ENCODE data around the gene RGS7BP. TPM values are rescaled to one million over a fixed set of nuclear protein-coding genes. Genes with fewer than 3 reads are reported as not detected.

RGS7BP gene
- total RNA-seq, 1 experiment from 2014 or later = not detected

DNA sequence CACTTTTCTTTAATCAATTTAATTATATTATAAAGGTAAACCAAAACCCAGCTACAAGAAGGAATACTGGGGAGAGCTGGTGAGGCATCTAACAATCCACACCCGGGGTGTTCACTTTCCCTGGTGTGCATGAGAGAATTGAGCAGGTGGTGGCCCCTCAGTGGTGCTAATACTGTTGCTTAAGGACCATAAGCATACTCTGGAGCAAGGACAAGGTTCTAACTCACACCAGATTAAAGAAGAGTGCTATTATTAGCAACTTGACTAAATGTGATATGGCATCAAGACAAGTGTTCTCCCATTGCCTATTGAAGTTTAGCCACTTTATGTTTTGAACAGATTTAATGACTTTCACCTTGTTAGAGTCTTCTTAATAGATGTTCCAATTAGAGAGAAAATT, 8.8 kb downstream of the RGS7BP start:
- H3K9me3 ChIP-seq (ENCODE audit: insufficient read depth, low read depth) = no peaks in the 10 kb centered on the region
- ChIA-PET POLR2A (ENCODE audit: unreplicated experiment) (no interaction called here), CTCF (no interaction called here)
- H3K4me1 ChIP-seq (replicated peaks; ENCODE audit: insufficient read depth) = no peaks in the 10 kb centered on the region
- no peaks in the 10 kb centered on the region for H3K9me2 ChIP-seq (ENCODE audit: insufficient read depth)
- H2AFZ ChIP-seq = no peak overlapping the region
- no peaks in the 10 kb centered on the region for H4K20me1 ChIP-seq (ENCODE audit: insufficient read depth)
- intact Hi-C loops (cut with micrococcal nuclease; ENCODE audit: unreplicated experiment) = no loop called here
- H3K36me3 ChIP-seq (ENCODE audit: low read depth) = no peaks in the 10 kb centered on the region
- TF ChIP-seq, protein P1, sequence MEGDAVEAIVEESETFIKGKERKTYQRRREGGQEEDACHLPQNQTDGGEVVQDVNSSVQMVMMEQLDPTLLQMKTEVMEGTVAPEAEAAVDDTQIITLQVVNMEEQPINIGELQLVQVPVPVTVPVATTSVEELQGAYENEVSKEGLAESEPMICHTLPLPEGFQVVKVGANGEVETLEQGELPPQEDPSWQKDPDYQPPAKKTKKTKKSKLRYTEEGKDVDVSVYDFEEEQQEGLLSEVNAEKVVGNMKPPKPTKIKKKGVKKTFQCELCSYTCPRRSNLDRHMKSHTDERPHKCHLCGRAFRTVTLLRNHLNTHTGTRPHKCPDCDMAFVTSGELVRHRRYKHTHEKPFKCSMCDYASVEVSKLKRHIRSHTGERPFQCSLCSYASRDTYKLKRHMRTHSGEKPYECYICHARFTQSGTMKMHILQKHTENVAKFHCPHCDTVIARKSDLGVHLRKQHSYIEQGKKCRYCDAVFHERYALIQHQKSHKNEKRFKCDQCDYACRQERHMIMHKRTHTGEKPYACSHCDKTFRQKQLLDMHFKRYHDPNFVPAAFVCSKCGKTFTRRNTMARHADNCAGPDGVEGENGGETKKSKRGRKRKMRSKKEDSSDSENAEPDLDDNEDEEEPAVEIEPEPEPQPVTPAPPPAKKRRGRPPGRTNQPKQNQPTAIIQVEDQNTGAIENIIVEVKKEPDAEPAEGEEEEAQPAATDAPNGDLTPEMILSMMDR (conservative IDR thresholded peaks at IDR 0.05) = no peak
- no peak for TF ChIP-seq EZH2 (IDR thresholded peaks at IDR 0.05; ENCODE audit: low read depth)
- H3K27me3 ChIP-seq (ENCODE audit: insufficient read depth, low read depth) = peaks cover 10% of the 10 kb centered on the region; the same call in 1 of the 2 replicates
- H3K4me2 ChIP-seq = no peak overlapping the region
- no peaks in the 10 kb centered on the region for H3F3A ChIP-seq (ENCODE audit: insufficient read depth, low read depth)
- no peak overlapping the region for H3K27ac ChIP-seq
- no peaks in the 10 kb centered on the region for H3K79me2 ChIP-seq (ENCODE audit: low read depth)
- no peak for DNase-seq
- no TSS peak for BruUV-seq (replicated peaks)
- no peak overlapping the region for H3K4me3 ChIP-seq

DNA sequence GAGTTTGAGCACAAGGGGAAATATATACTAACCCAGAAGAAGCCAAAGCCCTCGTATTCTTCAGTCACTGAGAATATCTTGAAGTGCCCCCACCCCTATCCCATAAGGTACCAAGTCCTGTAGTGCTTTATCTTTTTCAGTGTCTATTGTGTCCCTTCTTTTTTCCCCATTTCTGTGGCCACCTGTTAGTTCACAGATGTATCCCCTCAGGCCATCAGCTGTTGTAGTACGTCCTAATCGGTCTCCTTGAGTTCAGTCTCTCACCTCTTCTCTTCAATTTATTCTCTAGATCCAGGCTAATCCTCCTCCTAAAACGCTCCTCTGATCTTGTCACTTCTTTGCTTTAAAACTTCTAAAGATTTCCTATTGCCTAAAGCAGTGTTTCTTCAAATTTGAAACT, 10.4 kb downstream of the RGS7BP start:
- H3K27ac ChIP-seq = no peak overlapping the region
- H3K9me3 ChIP-seq (ENCODE audit: insufficient read depth, low read depth) = no peaks in the 10 kb centered on the region
- no peak overlapping the region for H3K4me3 ChIP-seq
- H3K4me1 ChIP-seq (replicated peaks; ENCODE audit: insufficient read depth) = no peaks in the 10 kb centered on the region
- H3K27me3 ChIP-seq (ENCODE audit: insufficient read depth, low read depth) = peaks cover 22% of the 10 kb centered on the region; the same call in 1 of the 2 replicates
- ChIA-PET POLR2A (ENCODE audit: unreplicated experiment) (no interaction called here), CTCF (no interaction called here)
- intact Hi-C loops (cut with micrococcal nuclease; ENCODE audit: unreplicated experiment) = no loop called here
- no peaks in the 10 kb centered on the region for H3K79me2 ChIP-seq (ENCODE audit: low read depth)
- TF ChIP-seq EZH2 (IDR thresholded peaks at IDR 0.05; ENCODE audit: low read depth) = no peak
- TF ChIP-seq, protein P1 (conservative IDR thresholded peaks at IDR 0.05) = no peak
- BruUV-seq (replicated peaks) = no TSS peak
- H2AFZ ChIP-seq = no peak overlapping the region
- no peak for DNase-seq
- H3K4me2 ChIP-seq = no peak overlapping the region
- no peaks in the 10 kb centered on the region for H3F3A ChIP-seq (ENCODE audit: insufficient read depth, low read depth)
- H3K36me3 ChIP-seq (ENCODE audit: low read depth) = no peaks in the 10 kb centered on the region
- no peaks in the 10 kb centered on the region for H4K20me1 ChIP-seq (ENCODE audit: insufficient read depth)
- no peaks in the 10 kb centered on the region for H3K9me2 ChIP-seq (ENCODE audit: insufficient read depth)

DNA sequence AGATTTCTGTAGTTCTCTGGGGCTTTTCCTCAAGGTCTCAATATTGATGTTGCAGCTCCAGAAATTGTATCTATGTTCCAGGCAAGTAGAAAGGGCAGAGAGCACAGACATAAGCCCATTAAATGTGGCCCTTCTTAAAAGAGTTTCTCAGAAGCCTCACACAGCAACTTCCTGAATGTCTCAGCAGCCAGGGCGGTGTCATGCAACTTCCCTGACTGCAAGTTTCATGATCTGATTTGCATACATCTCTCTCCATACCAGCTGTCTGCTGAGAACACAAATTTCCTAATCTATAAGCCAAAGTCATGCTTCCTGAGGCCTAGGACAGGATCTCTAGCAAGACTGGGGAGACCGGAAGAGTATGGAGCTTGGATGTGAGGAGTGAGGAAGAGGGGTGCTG, 13.0 kb downstream of the RGS7BP start:
- CTCF ChIA-PET = no interaction called here
- no peak overlapping the region for H3K4me2 ChIP-seq
- no TSS peak for BruUV-seq (replicated peaks)

More for the DNA sequence above, 13.0 kb downstream of the RGS7BP start:
- DNase-seq = no peak
- H3K4me1 ChIP-seq (replicated peaks; ENCODE audit: insufficient read depth) = no peaks in the 10 kb centered on the region
- no peak overlapping the region for H3K27ac ChIP-seq
- H2AFZ ChIP-seq = no peak overlapping the region
- POLR2A ChIA-PET (ENCODE audit: unreplicated experiment) = no interaction called here
- intact Hi-C loops (cut with micrococcal nuclease; ENCODE audit: unreplicated experiment) = no loop called here
- H3K9me3 ChIP-seq (ENCODE audit: insufficient read depth, low read depth) = no peaks in the 10 kb centered on the region
- TF ChIP-seq EZH2 (IDR thresholded peaks at IDR 0.05; ENCODE audit: low read depth) = no peak
- TF ChIP-seq, protein P1 (conservative IDR thresholded peaks at IDR 0.05) = no peak
- peaks cover 15% of the 10 kb centered on the region; the same call in 1 of the 2 replicates for H3K27me3 ChIP-seq (ENCODE audit: insufficient read depth, low read depth)
- no peaks in the 10 kb centered on the region for H4K20me1 ChIP-seq (ENCODE audit: insufficient read depth)
- no peaks in the 10 kb centered on the region for H3K79me2 ChIP-seq (ENCODE audit: low read depth)
- no peaks in the 10 kb centered on the region for H3K9me2 ChIP-seq (ENCODE audit: insufficient read depth)
- H3K36me3 ChIP-seq (ENCODE audit: low read depth) = no peaks in the 10 kb centered on the region
- no peaks in the 10 kb centered on the region for H3F3A ChIP-seq (ENCODE audit: insufficient read depth, low read depth)
- H3K4me3 ChIP-seq = no peak overlapping the region
